GM18858 (cell line): ENCODE results near the gene ATP10A.

Experiments used
- ATAC-seq: cut with Tn5 transposase; IDR thresholded peaks from one replicate; pipeline ENCODE4 v1.9.1; 2021; ENCODE audit not compliant: unreplicated experiment

The ATP10A gene

GRCh38 chr15:25687276-25687675, 175.9 kb downstream of the ATP10A start:
- no peak for ATAC-seq

- no peak for ATAC-seq
Observed at GRCh38 chr15:25686780-25687179, 176.3 kb downstream of the ATP10A start.

- no peak for ATAC-seq
Observed at GRCh38 chr15:25684521-25685431, 178.4 kb downstream of the ATP10A start.

GRCh38 chr15:25683911-25684310, 179.2 kb downstream of the ATP10A start:
- no peak for ATAC-seq

- no peak for ATAC-seq
Observed at GRCh38 chr15:25683415-25683814, 179.7 kb downstream of the ATP10A start.

GRCh38 chr15:25682340-25682739, 180.8 kb downstream of the ATP10A start:
- ATAC-seq, result no peak

GRCh38 chr15:25680686-25681025, 182.5 kb downstream of the ATP10A start:
- ATAC-seq, result no peak

GRCh38 chr15:25679964-25680685, 183.0 kb downstream of the ATP10A start:
- ATAC-seq, result no peak

- ATAC-seq, result no peak
Observed at GRCh38 chr15:25679492-25679891, 183.6 kb downstream of the ATP10A start.

GRCh38 chr15:25678500-25678855, 184.6 kb downstream of the ATP10A start:
- ATAC-seq, result no peak

GRCh38 chr15:25677719-25678499, 185.2 kb downstream of the ATP10A start:
- ATAC-seq, result no peak

- ATAC-seq, result no peak
Observed at GRCh38 chr15:25676070-25676469, 187.1 kb downstream of the ATP10A start.

- ATAC-seq, result no peak
Observed at GRCh38 chr15:25675396-25675795, 187.7 kb downstream of the ATP10A start.

- no peak for ATAC-seq
Observed at GRCh38 chr15:25674913-25675312, 188.2 kb downstream of the ATP10A start.

GRCh38 chr15:25673972-25674371, 189.2 kb downstream of the ATP10A start:
- no peak for ATAC-seq

- ATAC-seq, result no peak
Observed at GRCh38 chr15:25673351-25673750, 189.8 kb downstream of the ATP10A start.

GRCh38 chr15:25671132-25671531, 192.0 kb downstream of the ATP10A start:
- ATAC-seq, result no peak

- ATAC-seq, result no peak
Observed at GRCh38 chr15:25670621-25671020, 192.5 kb downstream of the ATP10A start.

- ATAC-seq, result no peak
Observed at GRCh38 chr15:25670025-25670554, 193.0 kb downstream of the ATP10A start.

- ATAC-seq, result no peak
Observed at GRCh38 chr15:25668901-25669300, 194.2 kb downstream of the ATP10A start.

- ATAC-seq, result no peak
Observed at GRCh38 chr15:25668236-25668795, 194.8 kb downstream of the ATP10A start.
